A549 (cell line): ENCODE results near the gene PEPD. TPM values are rescaled to one million over a fixed set of nuclear protein-coding genes. Genes with fewer than 3 reads are reported as not detected.

Experiments
- ATAC-seq, 2 experiments: fragments of 200-7000 bp in 1 of 2; fragments of >200 bp in 1 of 2; cut with Nextera tagmentation in 1 of 2; cut with Tn5 transposase in 1 of 2; 3 replicates each; pipeline versions ENCODE4 v1.8.0 to v1.9.1; 2018 to 2020; ENCODE audit warnings: mild to moderate bottlenecking in 1 of 2, moderate library complexity in 1 of 2
- CTCF ChIA-PET: fragments of 300-600 bp; sonication (Branson Sonifier 250); formaldehyde crosslinking; extraction: SDS; loops from one replicate; lab custom pipeline; 2021; ENCODE audit warnings: antibody characterized with exemption, inconsistent platforms; lab: Yijun Ruan, JAX
- POLR2A ChIA-PET: fragments of 350-600 bp; formaldehyde crosslinking; extraction: SDS; loops from one replicate; lab custom pipeline; 2021; ENCODE audit warnings: antibody characterized with exemption, inconsistent platforms; lab: Yijun Ruan, JAX
- DNase-seq, 2 experiments: peaks; one replicate each; pipeline versions ENCODE4 v3.0.0 to v3.0.0-alpha.2; 2011 to 2016; ENCODE audit warnings: low read depth in 1 of 2, low spot score in 1 of 2
- FAIRE-seq: peaks from 2 replicates; lab custom pipeline; 2011; peaks lifted over from hg19 to GRCh38; lab: Jason Lieb, UNC
- H3K27ac ChIP-seq, 2 experiments: fragments of >200 bp; sonication (Bioruptor Twin); formaldehyde crosslinking; 3 replicates each; pipeline ENCODE4 v1.5.1; 2016 to 2017
- H3K4me1 ChIP-seq: fragments of >200 bp; sonication (Bioruptor Twin); formaldehyde crosslinking; 3 replicates; pipeline ENCODE4 v1.6.1; 2016
- H3K4me2 ChIP-seq: fragments of >200 bp; sonication (Bioruptor Twin); formaldehyde crosslinking; 3 replicates; pipeline ENCODE4 v1.6.1; 2016
- H3K4me3 ChIP-seq: fragments of >200 bp; sonication (Bioruptor Twin); formaldehyde crosslinking; 3 replicates; pipeline ENCODE4 v1.5.1; 2016
- H3K9me3 ChIP-seq: fragments of >200 bp; sonication (Bioruptor Twin); formaldehyde crosslinking; 3 replicates; pipeline ENCODE4 v1.6.1; 2016
- CHD2 ChIP-seq: fragments of 150-350 bp; IDR thresholded peaks from 2 replicates; pipeline ENCODE4 v1.6.1; 2014; ENCODE audit warnings: low read length; ENCODE audit not compliant: partially characterized antibody
- EP300 ChIP-seq, 2 experiments: fragments of >200 bp; sonication (Bioruptor Twin); formaldehyde crosslinking; IDR thresholded peaks; 2 replicates in 1 of 2; 3 replicates in 1 of 2; pipeline ENCODE4 v1.6.1; 2016 to 2017
- ESRRA ChIP-seq: fragments of 150-350 bp; IDR thresholded peaks from 2 replicates; pipeline ENCODE4 v1.6.1; 2014; ENCODE audit warnings: mild to moderate bottlenecking, low read length, borderline replicate concordance
- FOSB ChIP-seq: fragments of 250-450 bp; sonication (Bioruptor Pico); IDR thresholded peaks from 2 replicates; pipeline ENCODE4 v1.5.0; 2020; ENCODE audit warnings: mild to moderate bottlenecking, moderate library complexity
- HDAC2 ChIP-seq: fragments of 200-600 bp; sonication (generic); IDR thresholded peaks from 2 replicates; pipeline ENCODE4 v1.6.1; 2016
- HOXB13 ChIP-seq: fragments of 250-450 bp; sonication (Bioruptor Pico); IDR thresholded peaks from 2 replicates; pipeline ENCODE4 v1.5.0; 2020; ENCODE audit warnings: low read depth, mild to moderate bottlenecking, moderate library complexity
- MAFK ChIP-seq: fragments of 450-650 bp; IDR thresholded peaks from 2 replicates; pipeline ENCODE4 v1.6.1; 2014; ENCODE audit not compliant: partially characterized antibody
- MAZ ChIP-seq: fragments of 150-350 bp; IDR thresholded peaks from 2 replicates; pipeline ENCODE4 v1.6.1; 2014; ENCODE audit warnings: antibody characterized with exemption, low read depth, low read length, borderline replicate concordance
- NFE2L2 ChIP-seq: fragments of 150-350 bp; conservative IDR thresholded peaks from 2 replicates; pipeline ENCODE4 v1.6.1; 2014; ENCODE audit warnings: low read length
- NPAS2 ChIP-seq: fragments of 250-450 bp; sonication (Bioruptor Pico); IDR thresholded peaks from 2 replicates; pipeline ENCODE4 v1.8.0; 2022; ENCODE audit warnings: mild to moderate bottlenecking, moderate library complexity, borderline replicate concordance
- POLR2A ChIP-seq: IDR thresholded peaks from 2 replicates; pipeline ENCODE4 v1.6.1; 2012; ENCODE audit warnings: mild to moderate bottlenecking, low read length
- RCOR1 ChIP-seq: fragments of 150-350 bp; IDR thresholded peaks from 2 replicates; pipeline ENCODE4 v1.6.1; 2014; ENCODE audit warnings: antibody characterized with exemption, low read length, low read depth
- SREBF2 ChIP-seq: fragments of 450-650 bp; IDR thresholded peaks from 2 replicates; pipeline ENCODE4 v1.6.1; 2014; ENCODE audit warnings: mild to moderate bottlenecking, moderate library complexity
- TP53 ChIP-seq: fragments of 250-450 bp; sonication (Bioruptor Pico); IDR thresholded peaks from 2 replicates; pipeline ENCODE4 v1.5.0; 2021; ENCODE audit warnings: mild to moderate bottlenecking, moderate library complexity
- WGBS: methylation state at CpG from one replicate; pipeline ENCODE4 v1.1.6; 2017; ENCODE audit errors: missing lambda C conversion rate; 5-methylcytosine and 5-hydroxymethylcytosine counted together
- polyA plus RNA-seq, 4 experiments: library from polyadenylated mRNA; depleted of rRNA in 3 of 4; stranded (reverse); fragments of >200 nt; fragmentation: RNase III in 1 of 4; extraction: RNeasy Plus Mini Kit Qiagen cat#74134 plus additional on column Dnase treatment in 1 of 4; gene quantifications; 2 replicates in 3 of 4; 3 replicates in 1 of 4; pipeline ENCODE4 v1.2.3, GENCODE V29; 2011 to 2017
- TF ChIP-seq, protein P1 (sequence below): fragments of 250-450 bp; sonication (Bioruptor Pico); IDR thresholded peaks from 2 replicates; pipeline ENCODE4 v1.5.0; 2020; ENCODE audit warnings: low read depth, mild to moderate bottlenecking, moderate library complexity
- TF ChIP-seq, protein P2 (sequence below): fragments of 250-450 bp; sonication (Bioruptor Pico); IDR thresholded peaks from 2 replicates; pipeline ENCODE4 v1.5.0; 2021; ENCODE audit warnings: mild to moderate bottlenecking, moderate library complexity, borderline replicate concordance
- TF ChIP-seq, protein P3 (sequence below): fragments of 150-350 bp; IDR thresholded peaks from 2 replicates; pipeline ENCODE4 v1.6.1; 2014; ENCODE audit warnings: low read depth, mild to moderate bottlenecking, low read length
- TF ChIP-seq, protein P4 (sequence below): IDR thresholded peaks from 2 replicates; pipeline ENCODE4 v1.6.1; 2012

The PEPD gene
- polyA plus RNA-seq, 2 of the 4 experiments (the other 2 are of a cell fraction): 85.5 to 100 TPM

DNA sequence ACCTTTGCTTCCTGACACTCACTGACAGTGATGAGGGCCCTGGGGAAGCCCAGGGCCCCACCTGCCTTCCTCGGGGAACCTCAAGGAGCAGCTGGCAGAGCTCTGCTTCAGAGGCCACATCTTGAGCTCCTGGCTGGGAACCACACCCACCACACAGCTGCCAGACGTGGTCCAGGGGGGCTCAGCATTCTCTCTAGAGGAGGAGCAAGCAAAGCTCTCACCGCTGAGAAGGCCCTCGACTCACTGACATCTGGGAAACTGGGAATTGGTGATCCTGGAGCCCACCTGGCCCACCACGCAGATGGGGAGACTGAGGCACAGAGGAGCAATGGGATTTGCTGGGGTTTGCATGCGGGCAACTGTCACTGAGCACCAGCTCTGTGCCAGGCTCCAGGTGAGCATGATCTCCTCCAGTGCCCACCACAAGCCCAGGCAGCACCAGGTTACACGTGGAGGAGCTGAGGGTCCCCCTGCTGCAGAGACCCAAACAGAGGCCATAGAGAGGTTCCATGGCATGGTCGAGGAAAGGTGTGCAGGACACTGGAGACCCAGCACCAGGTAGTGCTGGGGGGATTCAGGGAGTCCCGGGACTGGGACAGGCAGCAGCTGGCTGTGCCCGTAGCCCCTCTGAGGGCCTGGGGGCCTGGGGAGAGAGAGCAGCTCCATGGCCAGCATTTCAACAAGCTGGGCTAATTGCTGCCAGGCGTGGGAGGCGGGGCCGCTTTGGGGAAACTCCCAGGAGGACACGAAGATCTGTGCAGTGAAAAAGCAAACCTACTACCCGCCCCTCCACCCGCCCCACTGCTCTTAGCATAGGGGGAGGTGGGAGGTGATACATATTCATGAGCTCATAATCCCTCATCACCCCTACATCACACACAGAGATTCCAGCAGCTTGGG lies 33.4 kb downstream of the PEPD start:
- peaks cover 2% of the 10 kb centered on the region; the same call in 2 of the 3 replicates for H3K9me3 ChIP-seq
- POLR2A ChIA-PET: no interaction called here
- WGBS: 71% methylated on average over 16 of the region's 16 CpGs
- CTCF ChIA-PET: interaction anchor here (0.8 to 2.3 kb wide), 7 partner anchors 8 to 608 kb away, joined by 3 to 6 read pairs (median 4); no protein-coding TSS in a partner anchor
- H3K4me1 ChIP-seq: no peaks in the 10 kb centered on the region
- DNase-seq (no peak), FAIRE-seq (no peak), ATAC-seq (no peak; a peak in 1 of 6 replicates)
- TF ChIP-seq, protein P1, sequence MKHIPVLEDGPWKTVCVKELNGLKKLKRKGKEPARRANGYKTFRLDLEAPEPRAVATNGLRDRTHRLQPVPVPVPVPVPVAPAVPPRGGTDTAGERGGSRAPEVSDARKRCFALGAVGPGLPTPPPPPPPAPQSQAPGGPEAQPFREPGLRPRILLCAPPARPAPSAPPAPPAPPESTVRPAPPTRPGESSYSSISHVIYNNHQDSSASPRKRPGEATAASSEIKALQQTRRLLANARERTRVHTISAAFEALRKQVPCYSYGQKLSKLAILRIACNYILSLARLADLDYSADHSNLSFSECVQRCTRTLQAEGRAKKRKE (CRISPR knock-in tag): no peak
- TF ChIP-seq RCOR1: no peak
- no peak overlapping the region for H3K4me3 ChIP-seq
- H3K4me2 ChIP-seq: no peak overlapping the region
- H3K27ac ChIP-seq: no peak overlapping the region

DNA sequence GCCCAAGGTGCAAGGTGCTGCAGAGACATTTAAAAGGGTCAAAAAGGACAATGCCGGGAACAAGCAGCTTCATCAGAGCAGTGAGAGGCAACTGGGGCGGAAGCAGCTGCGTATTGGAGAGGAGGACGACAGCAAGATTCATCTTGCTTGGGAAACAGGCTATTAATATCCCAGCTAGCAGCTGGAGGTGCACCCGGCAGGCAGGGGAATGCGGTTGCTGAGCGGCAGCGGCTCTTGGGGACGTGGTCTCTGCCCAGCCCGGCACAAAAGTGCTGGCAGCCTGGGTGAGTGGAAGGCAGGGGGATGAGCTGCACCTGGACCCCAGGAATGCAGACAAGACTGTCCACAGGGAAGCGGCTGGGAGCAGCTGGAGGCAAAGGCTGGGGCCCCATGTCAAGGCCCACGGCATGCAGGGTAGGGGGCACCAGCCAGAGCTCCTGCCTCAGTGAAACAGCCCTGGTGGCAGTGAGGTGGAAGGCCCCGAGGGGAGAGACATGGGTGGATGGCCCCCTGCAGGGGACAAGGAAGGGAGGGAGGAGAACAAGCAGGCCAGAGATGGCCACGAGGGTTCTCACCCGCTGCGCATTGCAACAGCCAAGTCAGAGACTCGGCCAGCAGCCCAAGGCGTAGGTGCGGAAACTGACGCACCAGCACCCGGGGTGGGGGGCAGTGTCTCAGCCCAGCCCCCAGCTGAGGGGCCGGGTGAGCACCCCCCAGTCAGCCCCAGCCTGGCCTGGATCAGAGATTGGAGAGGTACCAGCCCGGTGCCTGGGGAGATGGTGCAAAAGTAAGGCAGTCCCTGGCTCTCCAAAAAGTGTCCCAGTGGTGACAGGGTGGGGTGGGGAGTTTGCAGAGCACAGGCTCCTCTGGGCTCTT lies 34.4 kb downstream of the PEPD start:
- Histone ChIP-seq H3K27ac (no peak overlapping the region), H3K4me3 (no peak overlapping the region), H3K9me3 (peaks cover 5% of the 10 kb centered on the region; the same call in 2 of the 3 replicates), H3K4me2 (no peak overlapping the region), H3K4me1 (no peaks in the 10 kb centered on the region)
- CTCF ChIA-PET: interaction anchor here (0.9 to 2.3 kb wide), 4 partner anchors 9 to 135 kb away, joined by 3 to 6 read pairs (median 4); no protein-coding TSS in a partner anchor
- TF ChIP-seq CHD2: no peak
- TF ChIP-seq HDAC2: no peak
- TF ChIP-seq MAFK: no peak
- POLR2A ChIA-PET: interaction anchor here (1.2 kb wide), 1 partner anchor 35 kb away, joined by 3 read pairs; the partner anchor contains the start of gene PEPD
- FAIRE-seq (no peak), ATAC-seq (0 out of 6 replicates have a peak, but pooled peaks of 1 of the 2 experiments have one; percentile 12), DNase-seq (no peak)
- 77% methylated on average over 23 of the region's 23 CpGs for WGBS

DNA sequence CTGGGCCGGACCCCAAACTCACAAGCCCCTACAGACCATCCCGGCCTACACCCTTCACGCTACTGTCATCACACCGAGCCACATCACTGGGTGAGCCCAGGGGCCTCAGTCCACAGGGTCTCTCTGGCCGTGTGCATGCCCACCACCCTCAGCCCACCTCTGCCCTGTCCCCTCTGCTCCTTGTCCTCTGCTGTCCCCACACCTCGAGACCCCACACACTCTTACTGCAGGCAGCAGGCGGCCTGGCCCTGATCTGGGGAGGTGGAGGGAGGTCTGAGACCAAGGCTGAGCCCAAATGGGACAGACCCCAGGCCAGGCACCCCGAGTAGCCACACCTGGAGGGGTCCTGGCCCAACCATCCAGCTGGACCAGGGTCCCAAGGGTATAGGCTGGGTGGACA lies 35.2 kb downstream of the PEPD start:
- ChIA-PET POLR2A (interaction anchor here (1.2 kb wide), 1 partner anchor 35 kb away, joined by 3 read pairs; the partner anchor contains the start of gene PEPD), CTCF (interaction anchor here (0.9 to 2.3 kb wide), 4 partner anchors 9 to 79 kb away, joined by 3 to 6 read pairs (median 4); no protein-coding TSS in a partner anchor)
- no peak for FAIRE-seq

DNA sequence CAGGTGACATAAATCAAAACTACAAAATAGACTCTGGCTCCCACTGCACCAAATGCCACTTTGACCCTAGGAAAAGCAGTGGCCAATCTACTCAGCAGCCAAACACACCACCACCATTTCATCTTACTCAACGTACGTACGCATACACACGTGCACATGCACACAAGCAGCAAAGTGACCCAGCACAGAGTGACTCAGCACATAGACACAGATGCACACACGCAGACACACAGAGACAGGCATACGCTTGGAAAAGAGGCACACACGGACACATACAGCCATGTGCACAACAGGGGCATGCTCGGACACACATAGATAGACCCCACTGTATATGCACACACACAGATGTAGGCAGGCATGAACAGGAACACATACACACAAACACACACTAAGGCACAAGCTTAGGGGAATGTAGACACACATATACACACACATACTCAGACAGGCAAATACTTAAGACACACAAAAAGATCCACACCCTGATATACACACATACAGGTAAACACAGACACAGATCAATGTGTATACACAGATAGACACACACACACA lies 37.3 kb downstream of the PEPD start:
- CTCF ChIA-PET: interaction anchor here (0.9 kb wide), 1 partner anchor 287 kb away, joined by 3 read pairs; no protein-coding TSS in a partner anchor
- Histone ChIP-seq H3K4me3 (no peak overlapping the region), H3K9me3 (peaks cover 7% of the 10 kb centered on the region; the same call in 2 of the 3 replicates), H3K27ac (no peak overlapping the region), H3K4me1 (no peaks in the 10 kb centered on the region), H3K4me2 (no peak overlapping the region)
- ATAC-seq (no peak), FAIRE-seq (peak; percentile 94), DNase-seq (no peak)
- POLR2A ChIA-PET: no interaction called here
- 87% methylated on average over 8 of the region's 8 CpGs for WGBS
- TF ChIP-seq EP300 (IDR thresholded peaks at IDR 0.05) (no peak), CHD2 (no peak), MAZ (no peak), MAFK (peak; percentile 62), POLR2A (no peak), ESRRA (no peak), TP53 (CRISPR knock-in tag) (no peak), FOSB (CRISPR knock-in tag) (no peak)
- TF ChIP-seq, protein P2, sequence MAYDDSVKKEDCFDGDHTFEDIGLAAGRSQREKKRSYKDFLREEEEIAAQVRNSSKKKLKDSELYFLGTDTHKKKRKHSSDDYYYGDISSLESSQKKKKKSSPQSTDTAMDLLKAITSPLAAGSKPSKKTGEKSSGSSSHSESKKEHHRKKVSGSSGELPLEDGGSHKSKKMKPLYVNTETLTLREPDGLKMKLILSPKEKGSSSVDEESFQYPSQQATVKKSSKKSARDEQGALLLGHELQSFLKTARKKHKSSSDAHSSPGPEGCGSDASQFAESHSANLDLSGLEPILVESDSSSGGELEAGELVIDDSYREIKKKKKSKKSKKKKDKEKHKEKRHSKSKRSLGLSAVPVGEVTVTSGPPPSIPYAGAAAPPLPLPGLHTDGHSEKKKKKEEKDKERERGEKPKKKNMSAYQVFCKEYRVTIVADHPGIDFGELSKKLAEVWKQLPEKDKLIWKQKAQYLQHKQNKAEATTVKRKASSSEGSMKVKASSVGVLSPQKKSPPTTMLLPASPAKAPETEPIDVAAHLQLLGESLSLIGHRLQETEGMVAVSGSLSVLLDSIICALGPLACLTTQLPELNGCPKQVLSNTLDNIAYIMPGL (CRISPR knock-in tag): no peak
- TF ChIP-seq, protein P3, sequence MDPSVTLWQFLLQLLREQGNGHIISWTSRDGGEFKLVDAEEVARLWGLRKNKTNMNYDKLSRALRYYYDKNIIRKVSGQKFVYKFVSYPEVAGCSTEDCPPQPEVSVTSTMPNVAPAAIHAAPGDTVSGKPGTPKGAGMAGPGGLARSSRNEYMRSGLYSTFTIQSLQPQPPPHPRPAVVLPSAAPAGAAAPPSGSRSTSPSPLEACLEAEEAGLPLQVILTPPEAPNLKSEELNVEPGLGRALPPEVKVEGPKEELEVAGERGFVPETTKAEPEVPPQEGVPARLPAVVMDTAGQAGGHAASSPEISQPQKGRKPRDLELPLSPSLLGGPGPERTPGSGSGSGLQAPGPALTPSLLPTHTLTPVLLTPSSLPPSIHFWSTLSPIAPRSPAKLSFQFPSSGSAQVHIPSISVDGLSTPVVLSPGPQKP: no peak

More for the DNA sequence above, 35.2 kb downstream of the PEPD start:
- no peaks in the 10 kb centered on the region for H3K4me1 ChIP-seq
- no peak overlapping the region for H3K4me2 ChIP-seq
- ATAC-seq (no peak), DNase-seq (no peak)
- TF ChIP-seq EP300 (IDR thresholded peaks at IDR 0.05) (no peak), HOXB13 (CRISPR knock-in tag) (no peak), CHD2 (no peak), SREBF2 (no peak), NPAS2 (CRISPR knock-in tag) (no peak), HDAC2 (no peak), NFE2L2 (no peak), FOSB (CRISPR knock-in tag) (no peak)
- TF ChIP-seq, protein P4, sequence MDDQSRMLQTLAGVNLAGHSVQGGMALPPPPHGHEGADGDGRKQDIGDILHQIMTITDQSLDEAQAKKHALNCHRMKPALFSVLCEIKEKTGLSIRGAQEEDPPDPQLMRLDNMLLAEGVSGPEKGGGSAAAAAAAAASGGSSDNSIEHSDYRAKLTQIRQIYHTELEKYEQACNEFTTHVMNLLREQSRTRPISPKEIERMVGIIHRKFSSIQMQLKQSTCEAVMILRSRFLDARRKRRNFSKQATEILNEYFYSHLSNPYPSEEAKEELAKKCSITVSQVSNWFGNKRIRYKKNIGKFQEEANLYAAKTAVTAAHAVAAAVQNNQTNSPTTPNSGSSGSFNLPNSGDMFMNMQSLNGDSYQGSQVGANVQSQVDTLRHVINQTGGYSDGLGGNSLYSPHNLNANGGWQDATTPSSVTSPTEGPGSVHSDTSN: no peak
- no peak overlapping the region for H3K27ac ChIP-seq
- H3K9me3 ChIP-seq: peaks cover 5% of the 10 kb centered on the region; the same call in 2 of the 3 replicates
- no peak overlapping the region for H3K4me3 ChIP-seq
- 59% methylated on average over 8 of the region's 8 CpGs for WGBS
